ENCODE results near the gene SHOC2.

Gene SHOC2

GRCh38 chr10:110947061-110947595 is 27.7 kb downstream of the SHOC2 start:
- no peak for DNase-seq

- DNase-seq = no peak
These were observed 32.0 kb downstream of the SHOC2 start for GRCh38 chr10:110951381-110951780.

- no peak for DNase-seq
These were observed 38.2 kb downstream of the SHOC2 start for GRCh38 chr10:110957606-110958005.

- DNase-seq = no peak
These were observed 40.3 kb downstream of the SHOC2 start for GRCh38 chr10:110959379-110960332.

GRCh38 chr10:110960333-110960712 is 40.9 kb downstream of the SHOC2 start:
- no peak for DNase-seq

GRCh38 chr10:110962443-110962842 is 43.0 kb downstream of the SHOC2 start:
- no peak for DNase-seq

- DNase-seq = no peak
These were observed 43.8 kb downstream of the SHOC2 start for GRCh38 chr10:110963162-110963561.

GRCh38 chr10:110964681-110965080 is 45.3 kb downstream of the SHOC2 start:
- DNase-seq = no peak

- DNase-seq = no peak
These were observed 45.8 kb downstream of the SHOC2 start for GRCh38 chr10:110965216-110965615.

- DNase-seq = no peak
These were observed 46.7 kb downstream of the SHOC2 start for GRCh38 chr10:110966146-110966545.

GRCh38 chr10:110967009-110967630 is 47.7 kb downstream of the SHOC2 start:
- DNase-seq = no peak

- no peak for DNase-seq
These were observed 48.2 kb downstream of the SHOC2 start for GRCh38 chr10:110967645-110968044.

- DNase-seq = no peak
These were observed 49.8 kb downstream of the SHOC2 start for GRCh38 chr10:110969183-110969582.

GRCh38 chr10:110971638-110972037 is 52.2 kb downstream of the SHOC2 start:
- no peak for DNase-seq

- DNase-seq = no peak
These were observed 53.1 kb downstream of the SHOC2 start for GRCh38 chr10:110972231-110973134.

- DNase-seq = no peak
These were observed 54.0 kb downstream of the SHOC2 start for GRCh38 chr10:110973400-110973799.

GRCh38 chr10:110976577-110976976 is 57.2 kb downstream of the SHOC2 start:
- DNase-seq = no peak

GRCh38 chr10:110977662-110978061 is 58.3 kb downstream of the SHOC2 start:
- no peak for DNase-seq

GRCh38 chr10:110978204-110978603 is 58.8 kb downstream of the SHOC2 start:
- DNase-seq = no peak

GRCh38 chr10:110979611-110980010 is 60.2 kb downstream of the SHOC2 start:
- DNase-seq = no peak

GRCh38 chr10:110980807-110981206 is 61.4 kb downstream of the SHOC2 start:
- no peak for DNase-seq

- no peak for DNase-seq
These were observed 64.1 kb downstream of the SHOC2 start for GRCh38 chr10:110983466-110983865.

All from COR-L47 (cell line).